Testis (tissue), 3 donors: ENCODE results near the gene ARHGEF4. TPM values are rescaled to one million over a fixed set of nuclear protein-coding genes. Genes with fewer than 3 reads are reported as not detected.
A peak's percentile ranks its signal among the peaks of the same experiment; 100 is the strongest.
"Not testable (repeated sequence)": the region's sequence is repeated elsewhere in the genome, so short reads cannot be mapped to it uniquely, and the experiment has no call there.

Source experiments
- DNase-seq: peaks from one replicate; pipeline ENCODE4 v3.0.0-alpha.2; 2019
- H3K27ac ChIP-seq, 2 donors: fragments of 200-600 bp; sonication (generic); one replicate each; pipeline ENCODE4 v1.5.1; 2019
- H3K27me3 ChIP-seq: fragments of 200-600 bp; sonication (generic); one replicate; pipeline ENCODE4 v1.5.1; 2019
- H3K36me3 ChIP-seq: fragments of 200-600 bp; sonication (generic); one replicate; pipeline ENCODE4 v1.5.1; 2017; ENCODE audit warnings: low read depth; ENCODE audit errors: missing control alignments
- H3K4me1 ChIP-seq: fragments of 200-600 bp; sonication (generic); one replicate; pipeline ENCODE4 v1.5.1; 2019
- H3K4me3 ChIP-seq, 2 donors: fragments of 200-600 bp; sonication (generic); one replicate each; pipeline ENCODE4 v1.5.1; 2017 to 2019
- H3K9me3 ChIP-seq: fragments of 200-600 bp; sonication (generic); one replicate; pipeline ENCODE4 v1.5.1; 2017
- POLR2A ChIP-seq: fragments of 450-650 bp; IDR thresholded peaks from one replicate; pipeline ENCODE4 v1.6.1; 2017; ENCODE audit warnings: antibody characterized with exemption, mild to moderate bottlenecking, moderate library complexity
- WGBS, 2 donors: methylation state at CpG; one replicate each; pipeline ENCODE4 v1.1.5; 2018; 5-methylcytosine and 5-hydroxymethylcytosine counted together
- intact Hi-C: fragments of 100-400 bp; cut with DNase I; formaldehyde crosslinking; loops from one replicate; pipeline ENCODE4 v1.15.1; 2023; ENCODE audit warnings: low total_unique reads
- polyA plus RNA-seq: library from polyadenylated mRNA; stranded (reverse); fragments of 350-450 nt; fragmentation: Illumina TruSeq; extraction: RNeasy Lipid Tissue Mini Kit (QIAGEN cat#74804); gene quantifications from one replicate; pipeline ENCODE4 v1.2.3, GENCODE V29; 2014; ENCODE audit warnings: low read depth, low replicate concordance; ENCODE audit not compliant: insufficient read depth
- total RNA-seq, 2 donors: library from RNA; depleted of rRNA; stranded (reverse); fragments of >200 nt; gene quantifications; one replicate each; pipeline ENCODE4 v1.2.3, GENCODE V29; 2016
- TF ChIP-seq, protein P1 (sequence below), 3 experiments: fragments of 450-650 bp in 2 of 3; fragments of 200-600 bp in 1 of 3; sonication (generic) in 1 of 3; IDR thresholded peaks; one replicate each; pipeline ENCODE4 v1.5.1; 2016 to 2019; ENCODE audit warnings: antibody characterized with exemption in 3 of 3, mild to moderate bottlenecking in 2 of 3, moderate library complexity in 1 of 3

Gene ARHGEF4
- total and polyA plus RNA-seq, 3 donors from 2014 or later = 18.0 to 37.4 (median 36.3) TPM

DNA sequence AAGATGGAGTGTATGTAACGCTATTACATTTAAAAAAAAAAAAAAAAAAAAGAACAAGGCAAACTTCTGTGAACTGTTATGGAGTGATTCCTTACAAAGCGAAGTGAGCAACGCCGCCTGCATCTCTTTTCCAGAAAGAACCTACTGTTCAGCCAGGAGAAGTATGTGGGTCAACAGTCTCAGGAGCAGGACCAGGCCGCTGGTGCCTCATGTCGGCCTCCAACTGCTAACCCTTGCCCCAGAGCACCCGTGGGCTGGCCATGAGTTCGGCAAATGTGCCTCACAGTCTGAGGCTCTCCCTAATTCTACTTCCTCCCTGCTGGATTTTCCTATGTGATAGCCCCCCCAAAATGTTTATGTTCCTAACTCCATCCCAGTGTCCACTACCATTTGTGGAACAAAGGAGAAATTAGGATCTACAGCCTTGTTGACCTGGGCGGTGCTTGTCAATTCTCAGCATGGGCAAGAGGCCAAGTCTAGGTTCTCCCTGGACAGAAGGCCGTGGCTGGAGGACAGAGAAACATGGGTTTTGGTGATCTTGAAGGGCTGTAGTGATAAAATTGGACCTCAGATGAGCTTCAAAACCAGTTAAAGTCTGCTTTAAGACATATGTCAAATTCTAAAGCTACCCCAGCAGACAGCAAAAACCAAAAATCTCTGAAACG, 240.6 kb downstream of the ARHGEF4 start:
- Histone ChIP-seq H3K27ac (peak overlapping the region; percentile 18 to 71), H3K4me3 (no peak overlapping the region), H3K4me1 (peaks cover 31% of the 10 kb centered on the region), H3K27me3 (no peaks in the 10 kb centered on the region), H3K36me3 (no peaks in the 10 kb centered on the region), H3K9me3 (no peaks in the 10 kb centered on the region)
- TF ChIP-seq, protein P1, sequence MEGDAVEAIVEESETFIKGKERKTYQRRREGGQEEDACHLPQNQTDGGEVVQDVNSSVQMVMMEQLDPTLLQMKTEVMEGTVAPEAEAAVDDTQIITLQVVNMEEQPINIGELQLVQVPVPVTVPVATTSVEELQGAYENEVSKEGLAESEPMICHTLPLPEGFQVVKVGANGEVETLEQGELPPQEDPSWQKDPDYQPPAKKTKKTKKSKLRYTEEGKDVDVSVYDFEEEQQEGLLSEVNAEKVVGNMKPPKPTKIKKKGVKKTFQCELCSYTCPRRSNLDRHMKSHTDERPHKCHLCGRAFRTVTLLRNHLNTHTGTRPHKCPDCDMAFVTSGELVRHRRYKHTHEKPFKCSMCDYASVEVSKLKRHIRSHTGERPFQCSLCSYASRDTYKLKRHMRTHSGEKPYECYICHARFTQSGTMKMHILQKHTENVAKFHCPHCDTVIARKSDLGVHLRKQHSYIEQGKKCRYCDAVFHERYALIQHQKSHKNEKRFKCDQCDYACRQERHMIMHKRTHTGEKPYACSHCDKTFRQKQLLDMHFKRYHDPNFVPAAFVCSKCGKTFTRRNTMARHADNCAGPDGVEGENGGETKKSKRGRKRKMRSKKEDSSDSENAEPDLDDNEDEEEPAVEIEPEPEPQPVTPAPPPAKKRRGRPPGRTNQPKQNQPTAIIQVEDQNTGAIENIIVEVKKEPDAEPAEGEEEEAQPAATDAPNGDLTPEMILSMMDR (IDR thresholded peaks at IDR 0.05) = no peak
- no peak for TF ChIP-seq POLR2A
- intact Hi-C loops = no loop called here
- whole genome bisulfite sequencing, 2 donors = 59 to 69% methylated on average over 11 of the region's 11 CpGs
- peak; percentile 44 for DNase-seq

DNA sequence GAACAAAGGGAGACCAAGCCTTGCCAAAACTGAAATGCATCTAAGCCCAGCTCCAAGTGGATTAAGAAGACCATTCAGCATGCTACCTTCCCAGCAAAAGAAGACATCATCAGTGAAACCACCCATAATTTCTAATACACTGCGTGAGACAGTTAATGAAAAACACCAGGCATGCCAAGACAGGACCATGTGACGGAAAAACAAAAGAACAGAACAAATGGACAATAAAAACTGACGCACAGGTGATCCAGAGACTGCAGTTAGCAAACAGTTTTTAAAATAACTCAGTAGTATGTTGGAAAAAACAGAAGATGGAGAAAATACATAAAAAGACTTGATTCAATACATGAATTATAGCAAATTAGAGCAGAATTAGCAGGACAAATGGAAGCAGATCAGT, 241.3 kb downstream of the ARHGEF4 start:
- WGBS, 2 donors = 72 to 89% methylated on average over 3 of the region's 3 CpGs

DNA sequence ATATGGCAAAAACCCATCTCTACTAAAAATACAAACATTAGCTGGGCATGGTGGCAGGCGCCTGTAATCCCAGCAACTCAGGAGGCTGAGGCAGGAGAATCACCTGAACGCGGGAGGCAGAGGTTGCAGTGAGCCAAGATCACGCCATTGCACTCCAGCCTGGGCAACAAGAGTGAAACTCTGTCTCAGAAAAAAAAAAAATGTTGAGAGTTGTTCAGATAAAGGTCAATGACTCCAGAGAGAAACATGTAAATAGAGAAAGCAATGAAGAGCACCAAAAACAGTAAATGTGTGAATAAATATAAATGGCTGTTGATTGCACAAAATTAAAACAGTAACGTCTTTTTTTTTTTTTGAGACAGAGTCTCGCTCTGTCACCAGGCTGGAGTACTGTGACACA, 243.2 kb downstream of the ARHGEF4 start:
- H3K36me3 ChIP-seq, H3K9me3 ChIP-seq, DNase-seq, H3K27ac ChIP-seq, H3K27me3 ChIP-seq, H3K4me3 ChIP-seq, intact Hi-C loops: not testable (repeated sequence)
- WGBS, 2 donors = 88 to 94% methylated on average over 6 of the region's 6 CpGs
- H3K4me1 ChIP-seq = peaks cover 36% of the 10 kb centered on the region

More for the DNA sequence above, 241.3 kb downstream of the ARHGEF4 start:
- DNase-seq = no peak
- Histone ChIP-seq H3K4me1 (peaks cover 36% of the 10 kb centered on the region), H3K4me3 (no peak overlapping the region), H3K9me3 (no peaks in the 10 kb centered on the region), H3K36me3 (no peaks in the 10 kb centered on the region), H3K27ac (no peak overlapping the region), H3K27me3 (no peaks in the 10 kb centered on the region)
- no peak for TF ChIP-seq POLR2A
- TF ChIP-seq, protein P1 (IDR thresholded peaks at IDR 0.05) = no peak
- intact Hi-C loops = no loop called here

DNA sequence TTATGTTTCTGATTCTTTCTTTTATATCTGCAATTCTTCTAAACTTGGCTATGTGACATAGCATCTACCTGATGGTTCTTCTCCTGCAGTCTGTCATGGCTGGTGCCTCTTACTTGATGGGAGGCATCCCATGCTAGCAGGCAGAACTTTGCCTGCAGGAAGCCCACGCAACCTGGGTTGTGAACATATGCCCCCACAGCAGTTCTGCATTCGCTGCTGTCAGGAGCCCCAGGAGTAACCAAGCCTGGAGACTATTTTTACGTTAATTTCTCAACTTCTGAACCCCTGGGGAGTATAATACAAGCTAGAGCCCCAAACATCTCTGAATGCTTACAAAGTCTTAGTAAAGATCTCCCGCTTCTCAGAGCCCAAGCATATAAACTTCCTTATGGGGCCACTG, 244.5 kb downstream of the ARHGEF4 start:
- Histone ChIP-seq H3K36me3 (no peaks in the 10 kb centered on the region), H3K9me3 (no peaks in the 10 kb centered on the region), H3K4me3 (no peak overlapping the region), H3K27ac (peak overlapping the region in 1 of 2 donors; percentile 66), H3K4me1 (peaks cover 42% of the 10 kb centered on the region), H3K27me3 (no peaks in the 10 kb centered on the region)
- intact Hi-C loops = no loop called here
- no peak for DNase-seq
- TF ChIP-seq POLR2A = no peak
- TF ChIP-seq, protein P1 (IDR thresholded peaks at IDR 0.05) = no peak
- 81 to 82% methylated on average over 4 of the region's 4 CpGs for WGBS, 2 donors

DNA sequence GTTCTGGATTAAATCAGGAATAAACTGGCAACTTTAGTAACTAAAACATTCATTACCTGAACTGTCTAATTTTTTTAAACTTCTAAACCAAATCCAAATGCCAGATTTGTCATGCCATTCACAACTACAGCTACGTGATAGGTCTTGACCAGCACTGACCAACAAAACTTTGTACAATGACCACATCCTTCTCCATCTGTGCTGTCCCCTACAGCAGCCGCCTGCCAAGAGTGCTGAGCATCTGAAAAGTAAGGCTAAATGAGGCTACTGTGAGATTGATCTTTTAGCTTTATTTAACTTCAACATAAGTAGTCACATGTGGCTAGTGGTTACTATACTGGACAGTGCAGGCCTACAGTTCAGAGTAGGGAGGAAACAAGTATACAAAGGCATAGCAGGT, 248.9 kb downstream of the ARHGEF4 start:
- no peaks in the 10 kb centered on the region for H3K36me3 ChIP-seq
- 70 to 76% methylated on average over 2 of the region's 2 CpGs for WGBS, 2 donors
- TF ChIP-seq, protein P1 (IDR thresholded peaks at IDR 0.05) = no peak
- no peak for TF ChIP-seq POLR2A

More for the DNA sequence above, 248.9 kb downstream of the ARHGEF4 start:
- intact Hi-C loops = no loop called here
- no peaks in the 10 kb centered on the region for H3K27me3 ChIP-seq
- H3K4me1 ChIP-seq = peaks cover 27% of the 10 kb centered on the region
- no peak for DNase-seq
- no peak overlapping the region for H3K4me3 ChIP-seq
- peak overlapping the region in 1 of 2 donors; percentile 14 for H3K27ac ChIP-seq
- H3K9me3 ChIP-seq = no peaks in the 10 kb centered on the region
